ENCODE results near the gene CYBC1. TPM values are rescaled to one million over a fixed set of nuclear protein-coding genes. Genes with fewer than 3 reads are reported as not detected.

The CYBC1 gene
- total RNA-seq, 1 experiment from 2014 or later = 71.7 TPM

- no peak for DNase-seq (ENCODE audit: low spot score)
- H3K27ac Mint-ChIP-seq = no peak overlapping the region
- H3K9me3 Mint-ChIP-seq = no peaks in the 10 kb centered on the region
- no peak for TF ChIP-seq TEAD1 (CRISPR knock-in tag; IDR thresholded peaks at IDR 0.05)
- TF ChIP-seq E2F5 (CRISPR knock-in tag; IDR thresholded peaks at IDR 0.05) = no peak
- no peak for TF ChIP-seq ZNF219 (CRISPR knock-in tag; IDR thresholded peaks at IDR 0.05; ENCODE audit: borderline replicate concordance)
- TF ChIP-seq IRF1 (CRISPR knock-in tag; IDR thresholded peaks at IDR 0.05) = no peak
- POLR2A ChIA-PET = no interaction called here
- H3K27me3 Mint-ChIP-seq (ENCODE audit: low read depth) = no peaks in the 10 kb centered on the region
- H3K36me3 Mint-ChIP-seq = no peaks in the 10 kb centered on the region
- no peaks in the 10 kb centered on the region for H3K4me1 Mint-ChIP-seq
- H3K4me3 Mint-ChIP-seq = no peak overlapping the region
- CTCF ChIA-PET = no interaction called here
- no peak for ATAC-seq
Observed at GRCh38 chr17:82428546-82428945, 22.0 kb downstream of the CYBC1 start.

- no peaks in the 10 kb centered on the region for H3K4me1 Mint-ChIP-seq
- no peaks in the 10 kb centered on the region for H3K27me3 Mint-ChIP-seq (ENCODE audit: low read depth)
- ATAC-seq (no peak), DNase-seq (ENCODE audit: low spot score) (no peak)
- CTCF ChIA-PET = interaction anchor here (0.5 to 1.4 kb wide), 31 partner anchors 10 to 292 kb away, joined by 3 to 9 read pairs (median 3); partner anchors contain the start of gene FN3KRP
- H3K4me3 Mint-ChIP-seq = no peak overlapping the region
- peaks cover 13% of the 10 kb centered on the region for H3K9me3 Mint-ChIP-seq
- POLR2A ChIA-PET = no interaction called here
- no peak for TF ChIP-seq AR (CRISPR knock-in tag; IDR thresholded peaks at IDR 0.05)
- no peak for TF ChIP-seq HMGA2 (CRISPR knock-in tag; IDR thresholded peaks at IDR 0.05)
- no peak for TF ChIP-seq ETV6 (CRISPR knock-in tag; IDR thresholded peaks at IDR 0.05)
- no peak for TF ChIP-seq KAT7 (CRISPR knock-in tag; IDR thresholded peaks at IDR 0.05; ENCODE audit: borderline replicate concordance)
- no peak for TF ChIP-seq JUN (CRISPR knock-in tag; IDR thresholded peaks at IDR 0.05)
- H3K27ac Mint-ChIP-seq = no peak overlapping the region
- H3K36me3 Mint-ChIP-seq = peaks cover 30% of the 10 kb centered on the region
Observed at GRCh38 chr17:82424863-82425159, 25.7 kb downstream of the CYBC1 start.

GRCh38 chr17:82424001-82424862 is 26.3 kb downstream of the CYBC1 start:
- POLR2A ChIA-PET = no interaction called here
- peaks cover 13% of the 10 kb centered on the region for H3K9me3 Mint-ChIP-seq

More at GRCh38 chr17:82424001-82424862, 26.3 kb downstream of the CYBC1 start:
- Mint-ChIP-seq H3K4me1 (peaks cover 2% of the 10 kb centered on the region; the same call in 1 of the 2 replicates), H3K36me3 (peaks cover 31% of the 10 kb centered on the region), H3K27ac (no peak overlapping the region), H3K27me3 (ENCODE audit: low read depth) (no peaks in the 10 kb centered on the region), H3K4me3 (no peak overlapping the region)
- ATAC-seq = peak; percentile 76
- TF ChIP-seq CTCF (IDR thresholded peaks at IDR 0.05) (peak; percentile 84), ESRRA (CRISPR knock-in tag; IDR thresholded peaks at IDR 0.05; ENCODE audit: borderline replicate concordance) (no peak)
- peak; percentile 62 for DNase-seq (ENCODE audit: low spot score)
- CTCF ChIA-PET = interaction anchor here (0.5 to 1.4 kb wide), 31 partner anchors 9 to 292 kb away, joined by 3 to 9 read pairs (median 3); partner anchors contain the start of gene FN3KRP

Measured in WTC11 (cell line).